Tibial nerve (tissue), 4 donors: Measurements from ENCODE around the gene CCDC182.

Experiments used
- CTCF ChIP-seq, 5 experiments: fragments of 200-600 bp in 3 of 5; fragments of 450-650 bp in 2 of 5; sonication (generic) in 3 of 5; IDR thresholded peaks; one replicate each; pipeline ENCODE4 v1.5.1; 2016 to 2019; ENCODE audit warnings: antibody characterized with exemption in 5 of 5, mild to moderate bottlenecking in 3 of 5, moderate library complexity in 2 of 5
- EP300 ChIP-seq, 2 donors: sonication (generic); formaldehyde crosslinking; IDR thresholded peaks; one replicate each; pipeline ENCODE4 v1.6.1; 2017; ENCODE audit warnings: antibody characterized with exemption in 2 of 2, mild to moderate bottlenecking in 1 of 2
- POLR2A ChIP-seq, 2 donors: fragments of 450-650 bp; IDR thresholded peaks; one replicate each; pipeline ENCODE4 v1.6.1; 2017; ENCODE audit warnings: antibody characterized with exemption in 2 of 2, mild to moderate bottlenecking in 2 of 2, moderate library complexity in 2 of 2

GRCh38 chr17:57732062-57732461 lies 13.0 kb downstream of the CCDC182 start:
- TF ChIP-seq CTCF (IDR thresholded peaks at IDR 0.05) (no peak), POLR2A (IDR thresholded peaks at IDR 0.05) (no peak), EP300 (IDR thresholded peaks at IDR 0.05) (no peak)
